H1 (cell line): ENCODE measurements around the gene CANT1. TPM values are rescaled to one million over a fixed set of nuclear protein-coding genes. Genes with fewer than 3 reads are reported as not detected.

Source experiments
- CTCF ChIA-PET: fragments of 300-600 bp; sonication (Branson Sonifier 250); formaldehyde crosslinking; loops from one replicate; lab custom pipeline; 2021; ENCODE audit not compliant: partially characterized antibody; lab: Charles Lee
- POLR2A ChIA-PET: fragments of 300-600 bp; sonication (Branson Sonifier 250); formaldehyde crosslinking; loops from one replicate; lab custom pipeline; 2021; ENCODE audit warnings: inconsistent platforms; ENCODE audit not compliant: partially characterized antibody; lab: Charles Lee
- DNase-seq, 2 experiments: peaks; one replicate each; pipeline versions ENCODE4 v3.0.0 to v3.0.0-alpha.2; 2010 to 2022; ENCODE audit warnings: low spot score in 2 of 2, low read depth in 1 of 2, mixed read lengths in 1 of 2
- FAIRE-seq: peaks from 2 replicates; lab custom pipeline; 2011; peaks lifted over from hg19 to GRCh38; lab: Jason Lieb, UNC
- H2AFZ ChIP-seq: 2 replicates; pipeline ENCODE4 v1.8.1; 2012; ENCODE audit warnings: low read length, inconsistent platforms
- H2AK5ac ChIP-seq: 2 replicates; pipeline ENCODE4 v1.6.1; 2013; ENCODE audit warnings: low read depth, low read length
- H2BK120ac ChIP-seq: replicated peaks from 2 replicates; pipeline ENCODE3; 2013; ENCODE audit warnings: low read depth, low read length, inconsistent platforms
- H2BK12ac ChIP-seq: 2 replicates; pipeline ENCODE4 v1.6.1; 2013; ENCODE audit warnings: low read depth, low read length
- H2BK15ac ChIP-seq: 2 replicates; pipeline ENCODE4 v1.6.1; 2013; ENCODE audit warnings: low read length
- H2BK20ac ChIP-seq: 2 replicates; pipeline ENCODE4 v1.6.1; 2013; ENCODE audit warnings: low read length
- H2BK5ac ChIP-seq: 2 replicates; pipeline ENCODE4 v1.6.1; 2013; ENCODE audit warnings: low read depth, low read length
- H3K14ac ChIP-seq: 2 replicates; pipeline ENCODE4 v1.6.1; 2013; ENCODE audit warnings: inconsistent platforms; ENCODE audit not compliant: insufficient read length
- H3K18ac ChIP-seq: 2 replicates; pipeline ENCODE4 v1.6.1; 2013; ENCODE audit warnings: low read length; ENCODE audit errors: extremely low read depth
- H3K23ac ChIP-seq: 2 replicates; pipeline ENCODE4 v1.6.1; 2013; ENCODE audit warnings: inconsistent platforms; ENCODE audit not compliant: insufficient read length
- H3K23me2 ChIP-seq: 2 replicates; pipeline ENCODE4 v1.6.1; 2013; ENCODE audit warnings: low read depth, low read length
- H3K27ac ChIP-seq: 2 replicates; pipeline ENCODE4 v1.6.1; 2011; ENCODE audit warnings: low read depth, low read length, inconsistent platforms
- H3K27me3 ChIP-seq, 4 experiments: replicated peaks in 1 of 4; 1 replicate in 1 of 4; 2 replicates in 3 of 4; pipeline versions ENCODE4 v1.6.1 to v1.8.1; 2011 to 2013; ENCODE audit warnings: low read length in 3 of 4, mild to moderate bottlenecking in 3 of 4, inconsistent platforms in 2 of 4, mixed read lengths in 2 of 4, moderate library complexity in 1 of 4; ENCODE audit not compliant: control insufficient read depth in 3 of 4, insufficient read depth in 3 of 4; ENCODE audit errors: extremely low read depth in 1 of 4
- H3K36me3 ChIP-seq, 4 experiments: 2 replicates each; pipeline versions ENCODE4 v1.6.1 to v1.8.1; 2011 to 2013; ENCODE audit warnings: mild to moderate bottlenecking in 4 of 4, low read length in 3 of 4, moderate library complexity in 2 of 4, control low read depth in 1 of 4, inconsistent platforms in 1 of 4; ENCODE audit not compliant: insufficient read depth in 4 of 4, control insufficient read depth in 2 of 4
- H3K4ac ChIP-seq: replicated peaks from 2 replicates; pipeline ENCODE3; 2013; ENCODE audit warnings: low read length, low read depth, mixed read lengths, inconsistent platforms; ENCODE audit not compliant: insufficient read length
- H3K4me1 ChIP-seq, 4 experiments: replicated peaks in 1 of 4; 1 replicate in 1 of 4; 2 replicates in 3 of 4; pipeline versions ENCODE4 v1.6.1 to v1.8.1; 2011 to 2013; ENCODE audit warnings: low read length in 3 of 4, inconsistent platforms in 2 of 4, mixed read lengths in 1 of 4; ENCODE audit not compliant: insufficient read depth in 4 of 4, control insufficient read depth in 3 of 4
- H3K4me2 ChIP-seq, 2 experiments: 2 replicates each; pipeline versions ENCODE4 v1.6.1 to v1.8.1; 2011 to 2013; ENCODE audit warnings: low read depth in 2 of 2, low read length in 2 of 2, control low read depth in 1 of 2, inconsistent platforms in 1 of 2, mild to moderate bottlenecking in 1 of 2; ENCODE audit not compliant: insufficient read depth in 1 of 2
- H3K4me3 ChIP-seq, 4 experiments: fragments of 200-600, 300-600 bp in 1 of 4; sonication (generic), shearing (Covaris generic), sonication (Bioruptor Twin) in 1 of 4; 2 replicates each; pipeline versions ENCODE4 v1.5.1 to v1.8.1; 2011 to 2016; ENCODE audit warnings: low read length in 4 of 4, low read depth in 3 of 4, control low read depth in 2 of 4, inconsistent platforms in 2 of 4, mild to moderate bottlenecking in 2 of 4, mixed read lengths in 1 of 4, moderate library complexity in 1 of 4; ENCODE audit not compliant: insufficient read depth in 2 of 4; ENCODE audit errors: extremely low read depth in 1 of 4
- H3K56ac ChIP-seq: replicated peaks from 2 replicates; pipeline ENCODE3; 2013; ENCODE audit warnings: low read depth, mild to moderate bottlenecking, mixed read lengths, low read length, inconsistent platforms; ENCODE audit not compliant: insufficient read length
- H3K79me1 ChIP-seq: 2 replicates; pipeline ENCODE4 v1.6.1; 2013; ENCODE audit warnings: low read depth, low read length, control low read depth
- H3K79me2 ChIP-seq, 2 experiments: 2 replicates each; pipeline versions ENCODE4 v1.6.1 to v1.8.1; 2012 to 2013; ENCODE audit warnings: low read length in 2 of 2, mild to moderate bottlenecking in 2 of 2, inconsistent platforms in 1 of 2; ENCODE audit not compliant: insufficient read depth in 2 of 2, control insufficient read depth in 1 of 2
- H3K9ac ChIP-seq, 4 experiments: replicated peaks in 1 of 4; 1 replicate in 1 of 4; 2 replicates in 3 of 4; pipeline versions ENCODE4 v1.6.1 to v1.8.1; 2011 to 2013; ENCODE audit warnings: low read depth in 3 of 4, low read length in 3 of 4, control low read depth in 2 of 4, mild to moderate bottlenecking in 2 of 4, moderate library complexity in 2 of 4, inconsistent platforms in 1 of 4; ENCODE audit errors: extremely low read depth in 1 of 4
- H3K9me3 ChIP-seq, 2 experiments: 2 replicates each; pipeline versions ENCODE4 v1.6.1 to v1.8.1; 2012 to 2013; ENCODE audit warnings: mild to moderate bottlenecking in 2 of 2, moderate library complexity in 2 of 2, control low read depth in 1 of 2, inconsistent platforms in 1 of 2, low read depth in 1 of 2, low read length in 1 of 2, mixed read lengths in 1 of 2; ENCODE audit not compliant: insufficient read depth in 2 of 2
- H4K20me1 ChIP-seq, 2 experiments: replicated peaks in 1 of 2; 2 replicates each; pipeline versions ENCODE3 to v1.8.1; 2011 to 2013; ENCODE audit warnings: inconsistent platforms in 2 of 2, low read length in 2 of 2, mild to moderate bottlenecking in 1 of 2; ENCODE audit not compliant: insufficient read depth in 2 of 2, control insufficient read depth in 1 of 2
- H4K5ac ChIP-seq: 2 replicates; pipeline ENCODE4 v1.6.1; 2013; ENCODE audit warnings: low read length, low read depth, mixed read lengths, inconsistent platforms; ENCODE audit not compliant: insufficient read length
- H4K8ac ChIP-seq: 2 replicates; pipeline ENCODE4 v1.8.0; 2013; ENCODE audit warnings: mild to moderate bottlenecking, moderate library complexity, low read length, inconsistent platforms; ENCODE audit not compliant: insufficient read depth; ENCODE audit errors: extremely low read depth
- H4K91ac ChIP-seq: replicated peaks from 2 replicates; pipeline ENCODE3; 2013; ENCODE audit warnings: low read length, mixed read lengths, inconsistent platforms; ENCODE audit not compliant: insufficient read length
- CBX5 ChIP-seq: fragments of 300-800, 300-1000 bp; sonication (generic); IDR thresholded peaks from 2 replicates; pipeline ENCODE4 v1.7.1; 2016; ENCODE audit warnings: antibody characterized with exemption, low read length, low read depth
- CEBPB ChIP-seq: IDR thresholded peaks from 2 replicates; pipeline ENCODE4 v1.6.1; 2012; ENCODE audit warnings: low read depth, low read length
- CREB1 ChIP-seq: IDR thresholded peaks from 2 replicates; pipeline ENCODE4 v1.6.1; 2012; ENCODE audit warnings: inconsistent platforms
- CTBP2 ChIP-seq: IDR thresholded peaks from 2 replicates; pipeline ENCODE4 v1.7.0; 2011; ENCODE audit warnings: borderline replicate concordance, mild to moderate bottlenecking, moderate library complexity, mixed read lengths, low read length; ENCODE audit not compliant: insufficient read depth, insufficient read length
- E2F6 ChIP-seq: IDR thresholded peaks from 2 replicates; pipeline ENCODE4 v1.6.1; 2012; ENCODE audit warnings: inconsistent platforms
- HDAC6 ChIP-seq: IDR thresholded peaks from one replicate; pipeline ENCODE4 v1.7.1; 2012; ENCODE audit warnings: low read depth, mild to moderate bottlenecking, inconsistent platforms, low read length, moderate library complexity
- KDM4A ChIP-seq: IDR thresholded peaks from one replicate; pipeline ENCODE4 v1.7.1; 2012; ENCODE audit warnings: low read depth, mild to moderate bottlenecking, moderate library complexity, low read length, inconsistent platforms; ENCODE audit not compliant: severe bottlenecking
- RNF2 ChIP-seq: fragments of 200-900, 300-1000 bp; sonication (generic); IDR thresholded peaks from 2 replicates; pipeline ENCODE4 v1.7.1; 2016; ENCODE audit warnings: borderline replicate concordance, low read depth, mild to moderate bottlenecking, antibody characterized with exemption, low read length; ENCODE audit not compliant: poor library complexity, severe bottlenecking; ENCODE audit errors: missing control alignments
- SIX5 ChIP-seq: IDR thresholded peaks from 2 replicates; pipeline ENCODE4 v1.6.1; 2011; ENCODE audit warnings: mild to moderate bottlenecking, low read depth, low read length
- SP2 ChIP-seq: IDR thresholded peaks from 2 replicates; pipeline ENCODE4 v1.6.1; 2012; ENCODE audit warnings: mild to moderate bottlenecking, low read length, inconsistent platforms
- TBP ChIP-seq: IDR thresholded peaks from 2 replicates; pipeline ENCODE4 v1.6.1; 2011; ENCODE audit warnings: low read depth, low read length, improper control_type of control experiment
- TEAD4 ChIP-seq: IDR thresholded peaks from 2 replicates; pipeline ENCODE4 v1.6.1; 2012; ENCODE audit warnings: low read depth, low read length, inconsistent platforms, mixed read lengths
- WGBS, 2 experiments: shearing (Covaris generic) in 1 of 2; methylation state at CpG; one replicate each; pipeline versions ENCODE4 v1.1.6 to v1.1.7; 2013 to 2015; ENCODE audit warnings: low lambda C conversion rate in 2 of 2, mixed read lengths in 2 of 2, inconsistent platforms in 1 of 2, low coverage in 1 of 2, missing lambda C conversion rate in 1 of 2; ENCODE audit not compliant: insufficient replicate concordance in 2 of 2, insufficient coverage in 1 of 2, insufficient read length in 1 of 2; ENCODE audit errors: extremely low coverage in 1 of 2, missing lambda C conversion rate in 1 of 2; 5-methylcytosine and 5-hydroxymethylcytosine counted together
- polyA plus RNA-seq, 7 experiments: library from polyadenylated mRNA; depleted of rRNA in 3 of 7; stranded (reverse) in 5 of 7; unstranded in 2 of 7; fragments of >200 nt in 5 of 7; fragments of 200-250 nt in 2 of 7; gene quantifications; 1 replicate in 5 of 7; 2 replicates in 1 of 7; 4 replicates in 1 of 7; pipeline versions ENCODE4 v1.2.1 to v1.2.3, GENCODE V29; 2011 to 2013; ENCODE audit warnings: missing spikeins in 2 of 7, mixed read lengths in 2 of 7
- total RNA-seq: library from RNA; stranded (reverse); fragmentation: NEBNext Ultra II Directional; extraction: Animal tissue kit (Norgen Biotek cat#: 25700); gene quantifications from 2 replicates; pipeline ENCODE4 v1.2.1, GENCODE V29; 2021

CANT1 gene
- total and polyA plus RNA-seq, 2 of the 8 experiments (the other 6 are each of a cell fraction or from before 2014, with no cell fraction given) = 23.0 to 32.6 TPM

- Histone ChIP-seq H3K27me3 (peaks cover 0 to 2% (median 0%) of the 10 kb centered on the region in 4 experiments; a peak in 3 of 7 replicates), H3K9ac (no peak overlapping the region), H3K9me3 (peaks cover 0 to 5% of the 10 kb centered on the region in 2 experiments; a peak in 3 of 4 replicates), H4K20me1 (no peaks in the 10 kb centered on the region), H2BK20ac (no peak overlapping the region), H4K8ac (no peak overlapping the region), H4K5ac (no peak overlapping the region), H3K79me2 (no peaks in the 10 kb centered on the region), H3K18ac (no peak overlapping the region), H3K4me1 (no peaks in the 10 kb centered on the region), H3K4me2 (no peak overlapping the region), H3K4ac (no peak overlapping the region), H2BK12ac (no peak overlapping the region), H2AK5ac (no peak overlapping the region), H3K36me3 (no peaks in the 10 kb centered on the region), H3K4me3 (no peak overlapping the region), H3K23ac (no peak overlapping the region), H3K14ac (no peak overlapping the region), H2BK5ac (no peak overlapping the region), H2BK120ac (no peak overlapping the region), H3K79me1 (no peaks in the 10 kb centered on the region), H4K91ac (no peak overlapping the region), H3K23me2 (no peaks in the 10 kb centered on the region), H3K56ac (no peak overlapping the region), H2AFZ (no peak overlapping the region), H3K27ac (no peak overlapping the region), H2BK15ac (no peak overlapping the region)
- no peak for DNase-seq
- POLR2A ChIA-PET = no interaction called here
- FAIRE-seq = no peak
- CTCF ChIA-PET = interaction anchor here (0.9 to 2.6 kb wide), 12 partner anchors 8 to 347 kb away, joined by 3 to 9 read pairs (median 4); no protein-coding TSS in a partner anchor
- 87% methylated on average over 17 of the region's 21 CpGs; no CpG with 5 or more reads in 1 of the 2 experiments for WGBS, 2 experiments
- TF ChIP-seq CTBP2 (no peak), SIX5 (no peak), SP2 (no peak), E2F6 (no peak), CEBPB (no peak), CREB1 (no peak), RNF2 (no peak), KDM4A (no peak), HDAC6 (no peak), CBX5 (no peak), TBP (no peak), TEAD4 (no peak)
These were observed 39.5 kb upstream of the CANT1 start for GRCh38 chr17:79048826-79049755.
